ENCODE data around the gene SERTAD3. TPM values are rescaled to one million over a fixed set of nuclear protein-coding genes. Genes with fewer than 3 reads are reported as not detected.

SERTAD3 gene
- total and polyA plus RNA-seq, 2 donors from 2014 or later, result 29.9 to 38.4 TPM

- H3K4me3 ChIP-seq (ENCODE audit: low read length in 3 of 3), result peak overlapping the region; percentile 78 to 98 (median 93)
- intact Hi-C loops (cut with DNase I), result no loop called here
- FAIRE-seq (no peak), DNase-seq (peak in 1 of 5 donors; percentile 38)
- H3K4me1 ChIP-seq (ENCODE audit: control insufficient read depth in 2 of 3, insufficient read depth in 2 of 3, low read depth in 1 of 3, low read length in 3 of 3), result peaks cover 7 to 10% (median 8%) of the 10 kb centered on the region in 3 donors
- peak overlapping the region; percentile 66 to 99 for H3K27ac ChIP-seq (ENCODE audit: low read depth in 2 of 2, low read length in 2 of 2)
- H3K9me3 ChIP-seq (ENCODE audit: control insufficient read depth in 2 of 3, insufficient read depth in 1 of 3, low read length in 3 of 3), result no peaks in the 10 kb centered on the region
- no peak for TF ChIP-seq CTCF (IDR thresholded peaks at IDR 0.05; ENCODE audit: borderline replicate concordance, extremely low read depth, insufficient read depth)
- H3K9ac ChIP-seq (ENCODE audit: low read length in 3 of 3), result peak overlapping the region; percentile 27 to 68 (median 41)
- peaks cover 5 to 18% (median 5%) of the 10 kb centered on the region in 3 donors for H3K36me3 ChIP-seq (ENCODE audit: control insufficient read depth in 2 of 3, insufficient read depth in 3 of 3, low read length in 3 of 3)
- H3K27me3 ChIP-seq (ENCODE audit: control insufficient read depth, insufficient read depth, low read length), result no peaks in the 10 kb centered on the region
Measured at GRCh38 chr19:40442328-40443130, 1.6 kb downstream of the SERTAD3 start.

GRCh38 chr19:40441719-40442253 is 2.3 kb downstream of the SERTAD3 start:
- no peak for TF ChIP-seq CTCF (IDR thresholded peaks at IDR 0.05; ENCODE audit: borderline replicate concordance, extremely low read depth, insufficient read depth)
- H3K9me3 ChIP-seq (ENCODE audit: control insufficient read depth in 2 of 3, insufficient read depth in 1 of 3, low read length in 3 of 3), result no peaks in the 10 kb centered on the region
- H3K4me1 ChIP-seq (ENCODE audit: control insufficient read depth in 2 of 3, insufficient read depth in 2 of 3, low read depth in 1 of 3, low read length in 3 of 3), result peaks cover 7 to 10% (median 8%) of the 10 kb centered on the region in 3 donors
- no peak overlapping the region for H3K4me3 ChIP-seq (ENCODE audit: low read length in 3 of 3)
- no peak overlapping the region for H3K27ac ChIP-seq (ENCODE audit: low read depth in 2 of 2, low read length in 2 of 2)
- H3K36me3 ChIP-seq (ENCODE audit: control insufficient read depth in 2 of 3, insufficient read depth in 3 of 3, low read length in 3 of 3), result peaks cover 5 to 18% (median 5%) of the 10 kb centered on the region in 3 donors
- H3K9ac ChIP-seq (ENCODE audit: low read length in 3 of 3), result no peak overlapping the region
- intact Hi-C loops (cut with DNase I), result no loop called here
- DNase-seq (peak in 1 of 5 donors; percentile 65), FAIRE-seq (no peak)
- H3K27me3 ChIP-seq (ENCODE audit: control insufficient read depth, insufficient read depth, low read length), result no peaks in the 10 kb centered on the region

GRCh38 chr19:40438284-40438683 is 5.9 kb downstream of the SERTAD3 start:
- no peak overlapping the region for H3K27ac ChIP-seq (ENCODE audit: low read depth in 2 of 2, low read length in 2 of 2)
- no peak for TF ChIP-seq CTCF (IDR thresholded peaks at IDR 0.05; ENCODE audit: borderline replicate concordance, extremely low read depth, insufficient read depth)
- H3K4me3 ChIP-seq (ENCODE audit: low read length in 3 of 3), result no peak overlapping the region
- no peak overlapping the region for H3K9ac ChIP-seq (ENCODE audit: low read length in 3 of 3)
- intact Hi-C loops (cut with DNase I), result no loop called here
- peaks cover 4 to 8% (median 7%) of the 10 kb centered on the region in 3 donors for H3K4me1 ChIP-seq (ENCODE audit: control insufficient read depth in 2 of 3, insufficient read depth in 2 of 3, low read depth in 1 of 3, low read length in 3 of 3)
- no peak for FAIRE-seq
- no peaks in the 10 kb centered on the region for H3K27me3 ChIP-seq (ENCODE audit: control insufficient read depth, insufficient read depth, low read length)
- H3K36me3 ChIP-seq (ENCODE audit: control insufficient read depth in 2 of 3, insufficient read depth in 3 of 3, low read length in 3 of 3), result peaks cover 5 to 18% (median 5%) of the 10 kb centered on the region in 3 donors
- no peak for DNase-seq
- no peaks in the 10 kb centered on the region for H3K9me3 ChIP-seq (ENCODE audit: control insufficient read depth in 2 of 3, insufficient read depth in 1 of 3, low read length in 3 of 3)

Measured in kidney (tissue), 14 donors.